Neural cell (in vitro differentiated cells): ENCODE results near the gene GAP43. TPM values are rescaled to one million over a fixed set of nuclear protein-coding genes. Genes with fewer than 3 reads are reported as not detected.

Experiments used
- H2AFZ ChIP-seq: fragments of 200-600, 300-800 bp; sonication (generic), shearing (Covaris generic); 2 replicates; pipeline ENCODE4 v1.6.0; 2014; ENCODE audit warnings: low read depth, mild to moderate bottlenecking, antibody characterized with exemption, low read length, moderate library complexity
- H3F3A ChIP-seq: fragments of 200-600 bp; shearing (Covaris generic); 2 replicates; pipeline ENCODE4 v1.6.1; 2016; ENCODE audit warnings: mild to moderate bottlenecking, moderate library complexity, mixed read lengths, antibody characterized with exemption, low read length; ENCODE audit not compliant: insufficient read depth, poor library complexity, severe bottlenecking
- H3K27ac ChIP-seq: fragments of 200-600, 300-800 bp; sonication (generic), shearing (Covaris generic); 2 replicates; pipeline ENCODE4 v1.5.1; 2014; ENCODE audit warnings: mild to moderate bottlenecking, low read length, moderate library complexity
- H3K27me3 ChIP-seq: fragments of 300-800, 200-600 bp; sonication (generic), shearing (Covaris generic); 2 replicates; pipeline ENCODE4 v1.6.0; 2014; ENCODE audit warnings: mild to moderate bottlenecking, low read depth, low read length, moderate library complexity; ENCODE audit not compliant: insufficient read depth
- H3K36me3 ChIP-seq: fragments of 300-800, 200-600 bp; sonication (generic), shearing (Covaris generic); 2 replicates; pipeline ENCODE4 v1.5.1; 2014; ENCODE audit warnings: mild to moderate bottlenecking, antibody characterized with exemption, low read length, moderate library complexity; ENCODE audit not compliant: insufficient read depth
- H3K4me2 ChIP-seq: fragments of 300-800, 200-600 bp; sonication (generic), shearing (Covaris generic); 2 replicates; pipeline ENCODE4 v1.6.0; 2014; ENCODE audit warnings: mild to moderate bottlenecking, low read length
- H3K4me3 ChIP-seq: fragments of 300-800, 200-600 bp; sonication (generic), shearing (Covaris generic); 2 replicates; pipeline ENCODE4 v1.5.1; 2014; ENCODE audit warnings: mild to moderate bottlenecking, low read length, moderate library complexity
- H3K79me2 ChIP-seq: fragments of 200-600 bp; shearing (Covaris generic); replicated peaks from 2 replicates; pipeline ENCODE4 v1.6.0; 2014; ENCODE audit warnings: mild to moderate bottlenecking, low read length, moderate library complexity; ENCODE audit not compliant: insufficient read depth
- H3K9ac ChIP-seq: fragments of 300-800, 200-600 bp; sonication (generic), shearing (Covaris generic); 2 replicates; pipeline ENCODE4 v1.6.1; 2016; ENCODE audit warnings: mild to moderate bottlenecking, low read length, mixed read lengths
- H3K9me2 ChIP-seq: fragments of 200-600 bp; shearing (Covaris generic); 2 replicates; pipeline ENCODE4 v1.6.1; 2016; ENCODE audit warnings: mild to moderate bottlenecking, low read length, mixed read lengths; ENCODE audit not compliant: insufficient read depth
- H3K9me3 ChIP-seq: fragments of 200-600, 300-800 bp; sonication (generic), shearing (Covaris generic); 2 replicates; pipeline ENCODE4 v1.6.1; 2016; ENCODE audit warnings: mild to moderate bottlenecking, mixed run types, low read length, moderate library complexity, mixed read lengths
- H4K20me1 ChIP-seq: fragments of 200-600 bp; shearing (Covaris generic); 2 replicates; pipeline ENCODE4 v1.6.1; 2016; ENCODE audit warnings: mild to moderate bottlenecking, mixed run types; ENCODE audit not compliant: insufficient read depth
- CTCF ChIP-seq: fragments of 450-650 bp; IDR thresholded peaks from 2 replicates; pipeline ENCODE4 v1.5.1; 2014; ENCODE audit warnings: antibody characterized with exemption, mild to moderate bottlenecking, moderate library complexity; ENCODE audit not compliant: poor library complexity, severe bottlenecking
- EP300 ChIP-seq: fragments of 450-650 bp; conservative IDR thresholded peaks from 2 replicates; pipeline ENCODE4 v1.6.1; 2014; ENCODE audit warnings: antibody characterized with exemption, mild to moderate bottlenecking, moderate library complexity; ENCODE audit not compliant: poor library complexity, severe bottlenecking
- EZH2 ChIP-seq: fragments of 200-600, 300-800 bp; shearing (Covaris generic), sonication (generic); IDR thresholded peaks from 2 replicates; pipeline ENCODE4 v1.6.1; 2014; ENCODE audit warnings: antibody characterized with exemption, low read length, borderline replicate concordance, mild to moderate bottlenecking; ENCODE audit not compliant: insufficient read depth, poor library complexity, severe bottlenecking
- MXI1 ChIP-seq: fragments of 450-650 bp; conservative IDR thresholded peaks from 2 replicates; pipeline ENCODE4 v1.6.1; 2014; ENCODE audit warnings: antibody characterized with exemption, mild to moderate bottlenecking; ENCODE audit not compliant: poor library complexity, severe bottlenecking
- POLR2AphosphoS5 ChIP-seq: IDR thresholded peaks from 2 replicates; pipeline ENCODE4 v1.6.1; 2012
- RAD21 ChIP-seq: fragments of 450-650 bp; conservative IDR thresholded peaks from 2 replicates; pipeline ENCODE4 v1.6.1; 2014; ENCODE audit warnings: antibody characterized with exemption, mild to moderate bottlenecking, moderate library complexity
- REST ChIP-seq: IDR thresholded peaks from 2 replicates; pipeline ENCODE4 v1.6.1; 2012; ENCODE audit warnings: borderline replicate concordance
- SMC3 ChIP-seq: fragments of 450-650 bp; conservative IDR thresholded peaks from 2 replicates; pipeline ENCODE4 v1.6.1; 2014; ENCODE audit warnings: antibody characterized with exemption, mild to moderate bottlenecking, moderate library complexity; ENCODE audit not compliant: poor library complexity
- TAF1 ChIP-seq: IDR thresholded peaks from 2 replicates; pipeline ENCODE4 v1.6.1; 2012; ENCODE audit warnings: low read depth
- polyA plus RNA-seq: library from polyadenylated mRNA; depleted of rRNA; stranded (reverse); fragments of >200 nt; gene quantifications from 2 replicates; pipeline ENCODE4 v1.2.3, GENCODE V29; 2014

The GAP43 gene
- polyA plus RNA-seq, 1 donor from 2014 or later: 1,327 TPM

GRCh38 chr3:115695090-115695489 lies 71.8 kb downstream of the GAP43 start:
- Histone ChIP-seq H3K36me3 (peaks cover 9% of the 10 kb centered on the region), H3F3A (peaks cover 12% of the 10 kb centered on the region), H3K9me2 (no peaks in the 10 kb centered on the region), H2AFZ (no peak overlapping the region), H3K27ac (peak overlapping the region; percentile 90), H3K9ac (peak overlapping the region; percentile 64), H3K79me2 (peaks cover 62% of the 10 kb centered on the region), H3K4me3 (peak overlapping the region; percentile 50), H3K27me3 (no peaks in the 10 kb centered on the region), H3K9me3 (no peaks in the 10 kb centered on the region), H4K20me1 (peaks cover 5% of the 10 kb centered on the region), H3K4me2 (peak overlapping the region; percentile 70)
- no peak for TF ChIP-seq EP300
- TF ChIP-seq CTCF: no peak
- TF ChIP-seq TAF1: no peak
- TF ChIP-seq POLR2AphosphoS5: no peak
- TF ChIP-seq SMC3: no peak
- no peak for TF ChIP-seq EZH2
- TF ChIP-seq REST: no peak
- no peak for TF ChIP-seq MXI1

GRCh38 chr3:115697263-115698053 lies 74.1 kb downstream of the GAP43 start:
- Histone ChIP-seq H3K27me3 (no peaks in the 10 kb centered on the region), H3K9me2 (no peaks in the 10 kb centered on the region), H3K9ac (no peak overlapping the region), H3F3A (peaks cover 20% of the 10 kb centered on the region), H3K79me2 (peaks cover 60% of the 10 kb centered on the region), H3K4me2 (no peak overlapping the region), H4K20me1 (peaks cover 6% of the 10 kb centered on the region), H3K27ac (no peak overlapping the region), H3K36me3 (peaks cover 3% of the 10 kb centered on the region), H2AFZ (no peak overlapping the region), H3K4me3 (no peak overlapping the region), H3K9me3 (no peaks in the 10 kb centered on the region)
- no peak for TF ChIP-seq TAF1
- TF ChIP-seq REST: no peak
- TF ChIP-seq POLR2AphosphoS5: no peak
- no peak for TF ChIP-seq MXI1
- TF ChIP-seq SMC3: no peak
- TF ChIP-seq RAD21: no peak
- no peak for TF ChIP-seq CTCF
- TF ChIP-seq EZH2: no peak
- TF ChIP-seq EP300: no peak
